Measurements from ENCODE around the gene CDH23. TPM values are rescaled to one million over a fixed set of nuclear protein-coding genes. Genes with fewer than 3 reads are reported as not detected.

The CDH23 gene
- polyA plus RNA-seq, 2 of the 4 experiments (the other 2 are of a cell fraction) = 1.1 to 2.3 TPM

- TF ChIP-seq, protein P1, sequence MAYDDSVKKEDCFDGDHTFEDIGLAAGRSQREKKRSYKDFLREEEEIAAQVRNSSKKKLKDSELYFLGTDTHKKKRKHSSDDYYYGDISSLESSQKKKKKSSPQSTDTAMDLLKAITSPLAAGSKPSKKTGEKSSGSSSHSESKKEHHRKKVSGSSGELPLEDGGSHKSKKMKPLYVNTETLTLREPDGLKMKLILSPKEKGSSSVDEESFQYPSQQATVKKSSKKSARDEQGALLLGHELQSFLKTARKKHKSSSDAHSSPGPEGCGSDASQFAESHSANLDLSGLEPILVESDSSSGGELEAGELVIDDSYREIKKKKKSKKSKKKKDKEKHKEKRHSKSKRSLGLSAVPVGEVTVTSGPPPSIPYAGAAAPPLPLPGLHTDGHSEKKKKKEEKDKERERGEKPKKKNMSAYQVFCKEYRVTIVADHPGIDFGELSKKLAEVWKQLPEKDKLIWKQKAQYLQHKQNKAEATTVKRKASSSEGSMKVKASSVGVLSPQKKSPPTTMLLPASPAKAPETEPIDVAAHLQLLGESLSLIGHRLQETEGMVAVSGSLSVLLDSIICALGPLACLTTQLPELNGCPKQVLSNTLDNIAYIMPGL (CRISPR knock-in tag; IDR thresholded peaks at IDR 0.05; ENCODE audit: borderline replicate concordance) = no peak
- TF ChIP-seq PHF8 (IDR thresholded peaks at IDR 0.05; ENCODE audit: borderline replicate concordance, low read depth) (no peak), FOSL2 (IDR thresholded peaks at IDR 0.05) (no peak), FOSL2 (CRISPR knock-in tag; IDR thresholded peaks at IDR 0.05) (no peak), ZC3H11A (IDR thresholded peaks at IDR 0.05) (no peak), CBX8 (IDR thresholded peaks at IDR 0.05) (no peak)
- TF ChIP-seq, protein P2, sequence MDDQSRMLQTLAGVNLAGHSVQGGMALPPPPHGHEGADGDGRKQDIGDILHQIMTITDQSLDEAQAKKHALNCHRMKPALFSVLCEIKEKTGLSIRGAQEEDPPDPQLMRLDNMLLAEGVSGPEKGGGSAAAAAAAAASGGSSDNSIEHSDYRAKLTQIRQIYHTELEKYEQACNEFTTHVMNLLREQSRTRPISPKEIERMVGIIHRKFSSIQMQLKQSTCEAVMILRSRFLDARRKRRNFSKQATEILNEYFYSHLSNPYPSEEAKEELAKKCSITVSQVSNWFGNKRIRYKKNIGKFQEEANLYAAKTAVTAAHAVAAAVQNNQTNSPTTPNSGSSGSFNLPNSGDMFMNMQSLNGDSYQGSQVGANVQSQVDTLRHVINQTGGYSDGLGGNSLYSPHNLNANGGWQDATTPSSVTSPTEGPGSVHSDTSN (IDR thresholded peaks at IDR 0.05) = no peak
Measured at GRCh38 chr10:71367271-71367670, 29.4 kb upstream of the CDH23 start (continued).

DNA sequence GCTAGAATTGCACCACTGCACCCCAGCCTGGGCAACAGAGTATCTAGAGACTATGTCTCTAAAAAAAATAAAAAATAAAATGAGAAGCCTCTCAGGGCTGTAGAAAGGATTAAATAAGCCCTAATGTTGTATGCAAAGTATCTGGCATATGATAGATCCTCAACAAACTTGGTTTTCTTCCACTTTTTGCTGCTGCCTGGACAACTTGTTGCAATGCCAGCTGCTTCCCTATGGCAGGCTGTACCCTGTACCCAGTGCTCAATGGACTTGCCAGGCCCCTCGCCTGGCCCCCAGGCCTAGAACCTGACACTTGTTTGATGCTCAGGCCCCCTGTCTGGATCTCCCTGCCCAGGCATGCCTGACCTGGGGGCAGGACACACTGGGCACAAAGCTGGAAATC is 28.5 kb upstream of the CDH23 start:
- 89% methylated on average over 1 of the region's 1 CpG for WGBS (ENCODE audit: missing lambda C conversion rate)
- no peak for DNase-seq (ENCODE audit: low read depth in 1 of 2, low spot score in 1 of 2)
- H3K4me2 ChIP-seq = no peak overlapping the region
- ATAC-seq = no peak
- POLR2A ChIA-PET = interaction anchor here (1.9 kb wide), 1 partner anchor 9 kb away, joined by 5 read pairs; no protein-coding TSS in a partner anchor
- no peak for FAIRE-seq
- H3K9me3 ChIP-seq = no peaks in the 10 kb centered on the region
- H3K4me3 ChIP-seq = no peak overlapping the region
- no peak for TF ChIP-seq HOXA7 (CRISPR knock-in tag; IDR thresholded peaks at IDR 0.05)
- TF ChIP-seq RARB (CRISPR knock-in tag; IDR thresholded peaks at IDR 0.05) = no peak
- no peak for TF ChIP-seq KDM5A (IDR thresholded peaks at IDR 0.05)
- TF ChIP-seq CHD2 (IDR thresholded peaks at IDR 0.05; ENCODE audit: low read length, partially characterized antibody) = no peak
- no peak for TF ChIP-seq ZC3H11A (IDR thresholded peaks at IDR 0.05)
- TF ChIP-seq, protein P1 (CRISPR knock-in tag; IDR thresholded peaks at IDR 0.05; ENCODE audit: borderline replicate concordance) = no peak
- TF ChIP-seq GATA3 (IDR thresholded peaks at IDR 0.05; ENCODE audit: borderline replicate concordance) = no peak
- TF ChIP-seq FOSB (CRISPR knock-in tag; IDR thresholded peaks at IDR 0.05) = no peak
- TF ChIP-seq POLR2AphosphoS2 (conservative IDR thresholded peaks at IDR 0.05; ENCODE audit: low read length) = no peak
- no peak for TF ChIP-seq RNF2 (IDR thresholded peaks at IDR 0.05; ENCODE audit: borderline replicate concordance, low read depth)
- no peak for TF ChIP-seq NFE2L2 (conservative IDR thresholded peaks at IDR 0.05; ENCODE audit: low read length)
- TF ChIP-seq, protein P3, sequence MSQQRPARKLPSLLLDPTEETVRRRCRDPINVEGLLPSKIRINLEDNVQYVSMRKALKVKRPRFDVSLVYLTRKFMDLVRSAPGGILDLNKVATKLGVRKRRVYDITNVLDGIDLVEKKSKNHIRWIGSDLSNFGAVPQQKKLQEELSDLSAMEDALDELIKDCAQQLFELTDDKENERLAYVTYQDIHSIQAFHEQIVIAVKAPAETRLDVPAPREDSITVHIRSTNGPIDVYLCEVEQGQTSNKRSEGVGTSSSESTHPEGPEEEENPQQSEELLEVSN (IDR thresholded peaks at IDR 0.05; ENCODE audit: borderline replicate concordance, low read depth) = no peak
- no peak for TF ChIP-seq RCOR1 (IDR thresholded peaks at IDR 0.05; ENCODE audit: low read depth, low read length)
- TF ChIP-seq RAD21 (conservative IDR thresholded peaks at IDR 0.05 in 1 of 2, IDR thresholded peaks at IDR 0.05 in 1 of 2) = no peak
- TF ChIP-seq HOXB13 (CRISPR knock-in tag; IDR thresholded peaks at IDR 0.05; ENCODE audit: low read depth) = no peak
- no peak for TF ChIP-seq NR3C1 (IDR thresholded peaks at IDR 0.05)
- TF ChIP-seq NPAS2 (CRISPR knock-in tag; IDR thresholded peaks at IDR 0.05; ENCODE audit: borderline replicate concordance) = no peak
- no peak for TF ChIP-seq CBX8 (IDR thresholded peaks at IDR 0.05)
- CTCF ChIA-PET = interaction anchor here (0.6 to 47.4 kb wide), 5 partner anchors 8 to 241 kb away, joined by 3 to 977 read pairs (median 4); partner anchors contain the start of gene SLC29A3
- peaks cover 17% of the 10 kb centered on the region for H3K4me1 ChIP-seq
- no peak overlapping the region for H3K27ac ChIP-seq

All from A549 (cell line).